Peyer's patch (tissue), 4 donors: ENCODE data around the gene CTSW.

ENCODE experiments used
- CTCF ChIP-seq, 6 experiments: fragments of 450-650 bp in 4 of 6; fragments of 200-600 bp in 2 of 6; sonication (generic) in 1 of 6; IDR thresholded peaks; one replicate each; pipeline ENCODE4 v1.5.1; 2017 to 2019; ENCODE audit warnings: antibody characterized with exemption in 6 of 6, mild to moderate bottlenecking in 3 of 6, moderate library complexity in 1 of 6
- POLR2A ChIP-seq, 2 donors: fragments of 450-650 bp; IDR thresholded peaks; one replicate each; pipeline ENCODE4 v1.5.1; 2017; ENCODE audit warnings: antibody characterized with exemption in 2 of 2, mild to moderate bottlenecking in 2 of 2, moderate library complexity in 2 of 2

DNA sequence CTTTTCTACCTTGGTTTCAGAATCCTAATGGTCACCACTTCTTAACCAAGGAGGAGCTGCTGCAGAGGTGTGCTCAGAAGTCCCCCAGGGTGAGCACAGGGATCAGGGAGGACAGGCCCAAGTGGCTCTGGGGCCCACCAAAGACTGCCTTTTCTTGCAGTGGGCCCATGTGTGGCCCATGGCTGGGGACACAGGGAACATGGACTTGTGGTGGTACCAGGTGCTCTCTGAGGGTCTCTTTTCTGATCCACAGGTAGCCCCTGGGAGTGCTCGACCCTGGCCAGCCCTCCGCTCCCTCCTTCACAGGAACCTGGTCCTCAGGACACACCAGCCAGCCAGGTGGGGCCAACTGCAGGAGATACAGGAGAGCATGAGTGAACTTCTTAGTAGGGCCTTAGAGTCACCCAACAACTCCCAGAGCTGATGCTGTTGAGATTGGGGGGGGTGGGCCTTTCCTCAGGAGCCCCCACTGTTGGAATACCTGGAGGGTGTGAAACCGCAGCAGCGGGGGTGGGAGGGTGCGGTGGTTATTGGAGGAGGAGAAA is 17.4 kb upstream of the CTSW start:
- TF ChIP-seq CTCF (IDR thresholded peaks at IDR 0.05) (no peak), POLR2A (IDR thresholded peaks at IDR 0.05) (no peak)
